Measurements from ENCODE around the gene TMEM270.

TMEM270 gene

DNA sequence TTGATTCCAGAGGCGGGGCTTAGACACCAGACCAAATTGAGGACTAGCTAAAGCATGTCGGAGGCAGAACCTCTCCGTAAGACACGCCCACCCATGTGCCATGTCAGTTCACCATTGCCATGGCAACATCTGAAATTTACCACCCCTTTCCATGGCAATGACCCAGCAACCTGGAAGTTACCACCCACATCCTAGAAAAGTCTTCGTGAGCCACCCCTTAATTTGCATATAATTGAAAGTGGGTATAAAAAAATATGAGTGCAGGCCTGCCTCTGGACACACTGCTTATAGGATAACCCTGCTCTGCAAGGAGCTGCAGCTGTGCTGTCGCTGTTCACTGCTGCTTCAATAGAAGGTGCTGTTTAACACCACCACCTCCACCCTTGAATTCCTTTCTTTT lies 28.0 kb downstream of the TMEM270 start:
- DNase-seq (ENCODE audit: low spot score) = no peak

DNA sequence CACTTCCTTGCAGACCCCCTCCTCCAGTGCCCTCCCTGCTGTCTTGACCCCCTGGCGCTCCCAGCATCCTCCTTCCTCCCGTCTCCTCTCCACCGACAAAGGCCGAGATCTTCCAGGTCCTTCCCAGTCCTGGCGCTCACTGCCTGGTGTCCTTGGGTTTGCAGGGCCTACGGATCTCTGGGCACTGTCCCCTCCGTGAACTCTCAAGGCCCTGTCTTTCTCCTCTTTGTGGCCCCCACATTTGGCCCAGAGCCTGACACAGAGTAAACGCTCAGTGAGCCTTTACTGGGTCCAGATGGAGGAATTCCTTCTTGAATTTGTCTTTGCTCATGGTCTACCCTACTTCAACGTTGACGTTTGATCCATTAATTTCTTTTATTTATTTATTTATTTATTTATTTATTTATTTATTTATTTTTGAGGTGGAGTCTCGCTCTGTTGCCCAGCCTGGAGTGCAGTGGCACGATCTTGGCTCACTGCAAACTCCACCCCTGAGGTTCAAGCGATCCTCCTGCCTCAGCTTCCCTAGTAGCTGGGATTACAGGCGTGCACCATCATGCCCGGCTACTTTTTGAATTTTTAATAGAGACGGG lies 29.7 kb downstream of the TMEM270 start:
- no peak for DNase-seq (ENCODE audit: low spot score)

DNA sequence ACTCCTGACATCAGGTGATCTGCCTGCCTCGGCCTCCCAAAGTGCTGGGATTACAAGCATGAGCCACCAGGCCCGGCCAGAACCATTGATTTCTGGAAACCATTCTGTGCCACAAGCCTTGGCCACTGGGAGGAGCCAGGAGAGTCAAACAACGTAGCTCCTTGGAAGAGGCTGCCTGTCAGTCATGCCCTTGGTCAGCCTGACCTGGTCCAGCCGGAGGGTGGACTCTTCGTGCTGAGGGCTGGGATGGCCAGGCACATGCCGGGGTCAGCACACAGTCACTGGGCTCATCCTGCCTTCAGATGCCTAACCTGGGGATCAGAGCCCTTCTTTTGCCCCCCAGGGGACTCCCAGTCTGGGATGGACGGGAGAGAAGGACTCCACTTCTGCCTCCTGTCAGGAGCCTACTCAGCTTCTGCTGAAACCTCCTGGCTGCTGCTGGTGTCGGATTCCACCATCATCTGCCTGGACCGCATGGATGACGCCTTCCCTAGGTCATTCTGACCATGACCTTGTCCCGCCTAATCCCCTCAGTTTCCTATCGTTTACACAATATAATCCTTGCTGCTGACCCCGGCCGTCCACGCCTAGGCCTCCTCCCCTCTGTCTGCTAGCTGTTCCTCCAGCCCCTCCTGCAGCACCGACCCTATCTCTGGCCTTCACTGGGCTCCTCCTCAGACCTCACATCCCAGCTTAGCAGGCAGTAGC lies 30.4 kb downstream of the TMEM270 start:
- no peak for DNase-seq (ENCODE audit: low spot score)

DNA sequence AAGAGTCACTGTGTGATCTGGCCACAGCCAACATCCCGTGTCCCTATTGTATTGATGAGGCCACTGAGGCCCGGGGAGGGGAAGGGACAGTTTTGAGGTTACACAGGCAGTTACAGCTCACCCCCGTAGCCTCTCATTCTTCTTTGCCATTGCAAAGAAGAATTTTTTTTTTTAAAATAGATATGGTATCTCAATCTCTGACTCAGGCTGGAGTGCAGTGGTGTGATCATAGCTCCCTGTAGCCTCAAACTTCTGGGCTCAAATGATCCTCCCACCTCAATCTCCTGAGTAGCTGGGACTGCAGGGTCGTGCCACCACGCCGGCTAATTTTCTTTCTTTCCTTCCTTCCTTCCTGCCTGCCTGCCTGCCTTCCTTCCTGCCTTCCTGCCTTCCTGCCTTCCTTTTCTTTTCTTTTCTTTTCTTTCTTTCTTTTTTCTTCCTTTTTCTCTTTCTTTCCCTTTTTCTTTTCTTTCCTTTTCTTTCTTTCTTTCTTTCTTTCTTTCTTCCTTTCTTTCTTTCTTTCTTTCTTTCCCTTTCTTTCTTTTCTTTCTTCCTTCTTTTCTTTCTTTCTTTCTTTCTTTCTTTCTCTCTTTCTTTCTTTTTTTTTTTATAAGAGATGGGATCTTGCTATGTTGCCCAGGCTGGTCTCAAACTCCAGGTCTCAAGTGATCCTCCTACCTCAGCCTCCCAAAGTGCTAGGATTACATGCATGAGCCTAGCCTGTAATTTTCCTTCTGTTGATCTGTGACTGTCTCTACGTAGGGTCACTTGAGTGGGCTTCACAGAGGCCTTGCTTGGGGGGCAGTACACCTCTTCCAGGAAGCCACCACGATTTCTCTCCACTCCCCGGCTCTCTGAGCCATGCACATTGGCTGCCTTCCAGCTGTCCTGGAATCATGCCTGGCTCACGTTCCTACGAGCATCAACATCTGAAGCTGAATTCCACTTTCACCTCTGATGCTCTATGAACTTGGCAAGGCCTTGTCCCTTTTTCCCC lies 31.3 kb downstream of the TMEM270 start:
- no peak for DNase-seq (ENCODE audit: low spot score)

DNA sequence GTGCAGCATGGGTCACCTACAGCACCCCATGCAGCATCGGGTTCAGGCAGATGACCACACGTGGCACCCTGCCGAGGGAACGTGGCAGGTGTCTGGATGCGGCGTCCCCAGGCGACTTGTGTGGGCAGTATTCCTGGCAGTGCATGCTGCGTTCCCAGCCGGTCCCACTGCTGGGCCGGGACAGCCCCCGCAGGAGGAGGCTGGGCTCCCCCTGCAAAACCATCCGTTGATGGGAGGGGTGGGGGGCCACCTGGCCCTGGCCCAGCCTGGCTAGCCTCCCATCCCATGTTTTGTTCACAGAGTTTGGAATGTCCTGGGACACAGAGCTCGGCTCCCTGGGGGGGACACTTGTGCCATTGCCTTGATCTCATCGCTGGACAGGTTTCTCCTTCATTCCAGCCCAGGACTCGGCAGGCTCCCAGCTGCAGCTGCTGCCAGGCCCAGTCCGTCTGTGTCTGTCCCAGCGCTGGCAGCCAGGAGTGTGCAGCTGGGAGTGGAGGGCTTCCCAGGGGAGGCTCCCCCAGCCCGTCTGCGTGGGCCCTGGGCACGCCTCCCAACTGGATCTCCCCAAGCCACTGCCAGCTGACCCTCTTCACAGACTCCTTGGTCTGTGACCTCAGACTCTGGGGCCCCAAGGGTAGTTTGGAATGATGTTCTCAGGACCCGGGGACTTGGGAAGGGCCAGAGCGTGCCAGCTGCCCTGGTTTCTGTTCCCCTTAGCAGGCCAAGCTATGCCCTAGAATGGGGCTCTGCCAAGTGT lies 32.6 kb downstream of the TMEM270 start:
- DNase-seq (ENCODE audit: low spot score) = no peak

DNA sequence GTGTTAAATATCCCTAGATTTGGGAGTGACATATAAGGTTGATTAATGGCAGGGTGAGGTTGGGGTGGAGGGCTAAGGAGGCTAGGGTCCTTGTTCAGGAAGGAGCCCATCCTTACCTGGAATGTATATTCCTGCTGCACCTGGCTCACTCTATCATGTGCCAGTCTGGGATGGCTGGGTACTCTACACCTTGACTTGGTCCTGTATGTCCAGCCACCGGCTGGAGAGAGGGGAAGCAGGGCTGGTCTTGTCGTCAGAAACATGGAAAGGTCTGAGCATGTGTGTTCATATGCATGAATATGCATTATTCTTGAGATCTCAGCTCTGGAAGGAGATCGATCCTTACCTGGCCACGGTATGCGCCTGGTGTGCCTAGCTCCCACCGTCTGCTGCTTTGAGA lies 33.2 kb downstream of the TMEM270 start:
- DNase-seq (ENCODE audit: low spot score) = no peak

DNA sequence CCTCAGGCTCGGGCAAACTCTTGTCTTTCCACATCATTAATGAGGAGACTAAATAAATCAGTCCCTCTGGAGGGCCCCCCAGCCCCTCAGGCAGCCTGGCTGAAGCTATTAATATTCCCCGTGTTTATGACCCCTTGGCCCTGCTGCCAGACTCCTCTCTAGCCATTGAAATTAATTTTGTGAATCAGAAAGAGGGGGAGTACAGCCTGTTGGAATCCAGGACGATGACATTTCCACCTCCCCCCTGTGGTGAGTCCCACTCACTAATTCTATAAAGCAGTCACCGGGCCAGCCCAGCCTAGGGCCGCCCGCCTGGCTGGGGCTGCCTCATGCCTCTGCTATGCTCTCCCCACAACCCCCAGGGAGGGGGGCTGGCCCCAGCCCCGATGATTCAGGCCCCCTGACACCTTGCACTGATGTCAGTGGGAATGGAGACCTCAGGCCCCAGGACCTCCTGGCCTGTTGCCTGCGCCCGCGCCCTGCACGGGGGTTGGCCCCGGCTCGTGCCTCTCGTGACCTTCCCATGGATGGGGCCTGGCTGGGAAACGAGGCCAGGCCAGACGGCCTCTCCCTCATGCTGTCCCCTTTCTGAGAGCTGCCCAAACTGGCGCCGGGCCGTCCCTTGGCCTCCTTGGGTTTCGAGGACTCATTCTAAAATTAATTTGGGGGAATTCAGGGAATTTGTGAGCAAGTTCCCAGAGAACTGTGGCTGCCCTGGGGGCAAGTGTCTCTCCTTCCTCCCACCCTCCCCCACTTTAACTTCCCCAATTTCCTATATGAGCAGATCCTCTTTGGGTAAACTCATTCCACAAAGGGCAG lies 34.0 kb downstream of the TMEM270 start:
- no peak for DNase-seq (ENCODE audit: low spot score)

DNA sequence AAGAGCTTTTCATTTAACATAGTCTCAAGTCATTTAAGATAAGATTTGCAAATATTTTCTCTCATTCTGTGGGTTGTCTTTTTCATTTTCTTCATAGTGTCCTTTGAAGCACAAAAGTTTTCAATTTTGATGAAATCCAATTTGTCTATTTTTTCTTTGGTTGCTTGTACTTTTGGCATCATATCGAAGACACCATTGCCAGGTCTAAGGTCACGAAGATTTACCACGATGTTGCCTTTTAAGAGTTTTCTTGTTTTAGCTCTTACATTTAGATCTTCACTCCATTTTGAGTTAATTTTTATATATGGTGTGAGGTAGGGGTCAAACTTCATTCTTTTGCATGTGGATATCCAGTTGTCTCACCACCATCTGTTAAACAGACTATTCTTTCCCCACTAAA lies 34.7 kb downstream of the TMEM270 start:
- DNase-seq (ENCODE audit: low spot score) = no peak

DNA sequence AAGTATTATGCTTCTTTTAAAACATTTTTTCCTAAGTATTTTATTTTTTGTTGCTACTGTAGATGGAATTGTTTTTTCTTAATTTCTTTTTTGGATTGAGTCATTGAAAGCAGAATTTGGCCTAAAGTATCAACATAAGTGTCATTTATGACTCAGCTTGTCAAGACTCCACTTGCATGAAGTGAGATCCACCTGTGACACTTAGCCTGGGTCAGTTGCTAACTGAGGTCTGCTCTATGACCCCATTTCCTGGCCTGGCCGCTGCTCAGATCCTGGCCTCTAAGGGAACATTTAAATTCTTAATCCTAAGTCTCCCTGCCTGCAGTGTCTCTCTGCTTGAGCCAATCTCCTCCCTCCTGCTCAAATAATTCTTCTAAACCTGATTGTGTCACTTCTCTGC lies 35.5 kb downstream of the TMEM270 start:
- DNase-seq (ENCODE audit: low spot score) = no peak

DNA sequence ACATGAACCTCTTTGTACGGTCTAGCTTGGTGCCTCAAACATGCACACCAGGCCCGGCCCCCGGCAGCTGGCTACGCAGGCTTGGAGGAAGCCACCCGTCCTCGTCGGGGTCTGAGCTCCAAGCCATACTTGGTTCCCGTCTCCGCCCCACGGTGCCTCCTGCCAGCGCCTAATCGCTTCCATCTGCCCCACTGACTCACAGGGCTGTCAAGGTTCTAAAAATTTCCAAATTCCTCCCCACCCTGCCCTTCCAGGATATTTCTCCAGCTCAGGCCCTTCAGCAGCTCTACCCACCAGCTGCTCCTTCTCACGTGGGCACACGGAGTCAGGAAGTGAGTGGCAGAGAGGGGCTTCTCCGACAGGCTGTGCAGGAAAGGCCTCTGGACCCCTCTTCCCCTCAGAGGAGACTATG lies 38.8 kb downstream of the TMEM270 start:
- no peak for DNase-seq (ENCODE audit: low spot score)

DNA sequence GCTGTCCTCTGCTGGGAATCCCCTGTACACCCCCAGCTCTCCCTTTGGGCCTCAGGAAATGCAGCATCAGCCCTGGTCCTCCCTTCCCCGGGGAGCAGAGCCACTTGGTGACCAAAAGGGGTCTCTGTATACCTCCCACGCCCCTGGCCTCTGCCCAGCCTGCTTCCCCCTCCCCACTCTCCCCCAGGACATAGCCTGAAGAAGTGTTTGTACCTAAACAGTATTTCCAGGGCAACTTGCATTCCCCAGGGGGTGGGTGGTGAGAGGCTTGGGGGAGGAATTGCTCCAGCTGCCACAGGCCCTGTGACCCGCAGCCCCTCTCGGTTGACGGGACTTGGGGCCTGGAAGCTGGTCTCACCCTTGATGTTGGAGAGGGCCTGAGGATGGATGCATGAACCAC lies 39.3 kb downstream of the TMEM270 start:
- DNase-seq (ENCODE audit: low spot score) = no peak

DNA sequence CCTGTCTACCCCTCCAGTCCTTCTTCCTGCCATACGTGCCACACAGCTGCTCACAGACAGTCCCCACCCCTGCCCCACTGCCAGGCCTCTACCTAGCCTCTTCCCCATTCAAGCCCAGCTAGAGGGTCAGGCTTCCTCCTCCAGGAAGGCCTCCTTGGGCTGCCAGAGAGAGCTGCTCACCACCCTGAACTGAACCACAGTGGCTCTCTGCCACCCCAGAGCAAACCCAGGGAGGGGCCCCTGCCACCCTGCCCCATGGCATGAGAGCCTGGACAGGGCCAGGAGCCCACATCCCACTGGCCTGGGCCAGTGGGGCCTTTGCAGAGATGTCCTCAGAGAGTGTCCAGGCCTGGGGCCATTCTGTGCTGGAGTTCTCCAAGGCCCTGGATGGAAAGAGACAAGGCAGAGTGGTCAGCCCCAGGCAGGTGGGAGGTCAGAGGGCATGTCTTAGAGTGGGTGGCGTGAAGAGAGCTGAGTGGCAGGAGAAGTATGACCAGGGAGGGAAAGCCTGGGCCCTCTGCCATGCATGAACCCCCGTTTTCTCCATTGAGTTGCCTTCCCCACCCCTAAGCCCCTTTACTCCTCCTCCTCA lies 40.4 kb downstream of the TMEM270 start:
- DNase-seq (ENCODE audit: low spot score) = no peak

DNA sequence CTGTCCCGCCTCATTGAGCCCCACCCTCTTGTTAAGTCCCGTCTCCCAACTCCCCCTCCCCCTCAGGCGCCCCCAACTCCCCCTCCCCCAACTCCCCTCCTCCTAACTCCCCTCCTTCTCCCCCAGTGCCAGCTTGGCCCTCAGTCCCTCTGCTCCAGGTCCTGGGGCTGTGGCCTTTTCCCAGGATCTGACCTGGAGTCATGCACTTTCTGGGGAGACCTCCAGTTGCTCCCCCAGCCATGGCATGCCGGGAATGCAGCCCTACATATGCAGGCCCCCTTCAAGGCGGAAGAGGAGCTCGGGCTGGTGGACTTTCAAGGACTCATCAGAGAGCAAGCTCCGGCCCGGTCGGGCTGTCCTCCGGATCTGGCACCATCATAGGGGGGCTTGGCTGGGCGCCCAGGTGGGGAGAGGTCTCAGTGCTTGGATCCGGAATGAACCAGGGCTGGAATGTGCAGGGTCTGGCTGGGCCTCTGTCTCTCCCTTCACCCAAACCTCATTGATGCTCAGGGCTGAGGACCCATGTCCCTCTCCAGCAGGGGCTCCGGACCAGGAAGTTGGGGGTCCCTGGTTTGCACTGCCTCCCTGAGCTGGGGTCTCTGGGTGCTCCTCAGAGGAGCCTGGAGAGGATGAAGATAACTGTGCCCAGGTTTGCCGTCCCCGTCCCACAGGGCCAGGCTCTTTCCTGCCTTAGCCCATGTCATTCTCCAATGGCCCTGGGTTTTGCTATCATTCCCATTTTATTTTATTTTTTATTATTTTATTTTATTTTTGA lies 41.1 kb downstream of the TMEM270 start:
- no peak for DNase-seq (ENCODE audit: low spot score)

DNA sequence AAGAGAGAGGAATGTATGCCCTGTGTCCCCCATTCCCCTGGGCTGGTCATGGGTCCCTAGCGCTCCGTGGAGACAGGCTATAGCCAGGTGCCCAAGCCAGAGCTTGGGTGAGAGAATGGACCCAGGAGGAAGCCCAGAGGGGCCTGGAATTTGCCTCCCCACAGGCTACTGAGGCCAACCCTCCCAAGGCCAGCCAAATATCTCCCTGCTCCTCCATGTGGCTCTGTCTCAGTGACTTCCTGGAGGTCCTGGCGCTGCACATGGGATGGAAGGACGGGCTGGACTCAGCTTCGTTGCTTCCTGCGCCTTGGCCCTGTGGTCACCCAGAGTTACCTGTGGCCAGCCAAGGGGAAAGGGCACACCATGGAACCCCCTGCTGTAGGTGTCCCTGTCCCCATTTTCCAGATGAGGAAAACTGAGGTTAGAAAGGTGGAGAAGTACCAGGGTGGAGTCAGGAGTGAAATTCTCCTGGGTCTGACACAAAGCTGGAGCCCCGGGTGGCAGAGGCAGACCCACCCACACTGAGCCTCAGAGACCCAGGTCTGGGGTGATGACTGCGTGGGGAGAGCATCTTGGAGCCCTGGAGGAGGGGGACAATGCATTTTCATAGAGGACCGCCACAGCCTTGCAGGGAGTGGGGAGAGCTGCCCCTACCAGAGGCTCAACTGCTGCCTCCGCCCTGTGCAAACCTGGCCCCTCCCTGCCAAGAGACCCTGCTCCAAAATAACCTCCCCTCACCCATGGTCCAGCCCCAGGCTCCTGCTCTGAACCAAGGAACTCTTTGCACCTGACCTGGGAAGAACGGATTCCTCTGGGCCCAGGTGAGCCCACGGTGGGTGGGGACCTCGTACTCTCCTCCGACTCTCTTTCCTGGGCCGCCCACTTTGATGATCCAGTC lies 42.6 kb downstream of the TMEM270 start:
- DNase-seq (ENCODE audit: low spot score) = no peak

DNA sequence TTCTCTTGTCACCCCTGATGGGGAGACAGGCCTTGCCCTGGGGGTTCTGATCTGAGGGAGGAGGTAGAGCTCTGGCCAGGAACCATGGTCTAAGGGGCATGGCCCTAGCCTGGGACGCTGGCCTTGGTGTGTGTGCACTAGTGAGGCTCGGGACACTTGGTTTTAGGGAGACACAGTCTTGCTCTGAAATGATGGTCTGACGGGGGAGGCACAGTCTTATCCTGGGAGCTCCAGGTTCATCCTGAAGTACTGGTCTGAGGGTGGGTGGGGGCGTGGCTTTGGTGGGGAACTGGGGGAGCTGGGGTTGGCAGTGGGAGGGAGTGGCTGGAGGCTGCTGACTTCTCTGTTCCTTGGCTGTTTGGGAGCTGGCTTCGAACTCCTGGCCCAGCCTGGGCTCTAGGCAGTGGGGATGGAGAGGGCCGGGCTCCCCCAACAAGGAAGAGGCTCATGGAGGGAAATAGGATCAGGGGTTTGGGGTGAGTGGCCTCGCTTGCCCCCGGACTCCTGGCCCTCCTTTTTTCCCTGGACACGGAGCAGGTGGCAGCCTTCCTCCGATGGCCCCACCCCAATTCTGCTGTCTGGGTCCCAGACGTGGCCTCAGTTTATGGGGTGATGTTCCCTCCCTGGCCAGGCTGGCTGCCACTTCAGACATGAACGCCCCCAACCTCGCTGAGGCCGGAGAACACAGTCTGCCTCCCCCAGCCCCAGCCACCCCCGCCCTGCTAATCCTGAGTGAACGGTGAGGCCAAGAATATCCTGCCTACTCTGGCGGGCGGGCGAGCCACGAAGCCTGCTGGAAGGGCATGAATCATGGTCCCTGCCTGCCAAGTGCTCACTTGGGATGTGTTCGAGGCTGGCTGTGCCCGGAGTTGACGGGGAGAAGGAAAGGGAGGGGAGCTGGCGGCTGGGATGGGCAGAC lies 43.5 kb downstream of the TMEM270 start:
- DNase-seq (ENCODE audit: low spot score) = no peak

DNA sequence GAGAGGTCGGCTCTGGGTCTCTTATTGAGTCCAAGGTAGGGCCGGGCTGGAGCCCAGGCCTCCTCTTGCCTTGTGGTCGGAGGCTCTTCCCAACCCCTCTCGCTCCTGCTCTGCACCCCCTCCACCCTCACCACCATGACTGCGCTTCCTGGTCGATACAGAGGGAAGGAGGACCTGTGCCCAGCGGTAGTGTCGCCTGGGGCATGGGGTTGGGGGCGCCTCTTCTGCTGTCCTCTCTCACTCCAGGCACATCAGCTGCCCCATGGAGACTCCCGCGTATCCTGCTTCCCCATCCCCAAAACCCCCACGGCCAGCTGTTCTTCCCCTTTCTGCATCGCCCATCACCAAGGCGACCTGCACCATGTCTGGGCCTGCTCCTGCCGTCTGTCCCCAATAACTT lies 44.4 kb downstream of the TMEM270 start:
- no peak for DNase-seq (ENCODE audit: low spot score)

DNA sequence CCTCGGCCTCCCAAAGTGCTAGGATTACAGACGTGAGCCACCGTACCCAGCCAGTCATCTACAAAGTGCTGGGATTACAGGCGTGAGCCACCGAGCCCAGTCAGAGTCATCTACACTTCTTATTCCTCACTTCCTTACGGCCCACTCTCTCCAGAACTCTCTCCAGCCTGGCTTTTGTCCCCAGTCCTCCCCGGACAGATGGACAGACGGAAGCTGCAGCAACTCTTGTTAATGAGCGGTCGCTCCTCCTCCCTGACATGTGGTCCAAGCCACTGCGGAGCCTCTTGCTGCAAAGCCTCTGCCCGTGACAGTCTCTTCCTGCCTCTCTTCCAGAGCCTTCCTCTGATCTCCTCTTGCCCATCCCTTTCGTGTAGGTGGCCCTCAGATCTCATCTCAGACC lies 45.9 kb downstream of the TMEM270 start:
- no peak for DNase-seq (ENCODE audit: low spot score)

DNA sequence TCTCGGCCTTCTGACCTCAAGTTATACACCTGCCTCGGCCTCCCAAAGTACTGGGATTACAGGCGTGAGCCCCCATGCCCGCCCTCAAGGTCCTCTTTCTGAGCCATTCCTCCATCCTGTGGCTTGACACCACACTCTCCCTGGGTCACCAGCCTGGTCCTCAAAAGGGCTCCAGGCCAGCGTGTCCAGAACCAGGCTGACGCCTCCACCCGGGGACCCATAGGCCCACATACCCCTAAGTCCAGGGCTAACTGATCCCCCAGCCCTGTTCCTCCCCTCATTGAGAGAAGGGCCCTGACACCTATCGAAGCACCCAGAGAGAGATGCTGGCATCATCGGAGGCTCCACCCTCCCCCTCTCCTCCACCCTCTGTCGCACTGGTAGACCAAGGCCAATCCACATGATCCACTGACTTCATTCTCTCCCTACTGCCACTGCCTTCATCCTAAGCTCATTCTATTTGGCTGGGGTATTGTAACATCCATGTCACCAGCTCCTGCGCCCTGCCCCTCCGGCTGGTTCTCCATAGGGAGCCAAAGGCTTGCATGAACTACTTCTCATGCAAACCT lies 46.7 kb downstream of the TMEM270 start:
- DNase-seq (ENCODE audit: low spot score) = no peak
